ENCODE measurements around the gene TCAIM. TPM values are rescaled to one million over a fixed set of nuclear protein-coding genes. Genes with fewer than 3 reads are reported as not detected.

Gene TCAIM
- total and polyA plus RNA-seq, 9 of the 15 experiments (the other 6 are each of a cell fraction or from before 2014, with no cell fraction given): 19.7 to 53.3 (median 36.9) TPM

- TF ChIP-seq FOXK2 (conservative IDR thresholded peaks at IDR 0.05 in 1 of 2, IDR thresholded peaks at IDR 0.05 in 1 of 2; ENCODE audit: low read depth in 2 of 2) (peak; percentile 76 to 80), NR4A1 (CRISPR knock-in tag; IDR thresholded peaks at IDR 0.05) (peak; percentile 58; the same call in 1 of the 2 replicates), NR4A1 (tag; IDR thresholded peaks at IDR 0.05) (peak; percentile 76), SMARCA4 (IDR thresholded peaks at IDR 0.05) (peak; percentile 99), ATF2 (CRISPR knock-in tag; IDR thresholded peaks at IDR 0.05) (no peak), ZNF584 (CRISPR knock-in tag; IDR thresholded peaks at IDR 0.05; ENCODE audit: low read depth) (peak; percentile 89), THAP7 (CRISPR knock-in tag; IDR thresholded peaks at IDR 0.05) (peak; percentile 52; the same call in 1 of the 2 replicates), DMBX1 (CRISPR knock-in tag; IDR thresholded peaks at IDR 0.05; ENCODE audit: borderline replicate concordance) (peak; percentile 8; the same call in 1 of the 2 replicates), STAT5A (IDR thresholded peaks at IDR 0.05; ENCODE audit: borderline replicate concordance, low read length) (peak; percentile 93), AFF4 (CRISPR knock-in tag; IDR thresholded peaks at IDR 0.05) (peak; percentile 61; the same call in 1 of the 2 replicates), CTCF (IDR thresholded peaks at IDR 0.05 in 2 of 3, conservative IDR thresholded peaks at IDR 0.05 in 1 of 3; ENCODE audit: insufficient read depth in 2 of 3, low read depth in 1 of 3, low read length in 3 of 3) (no peak; a peak in 1 of 6 replicates), ZNF778 (CRISPR knock-in tag; IDR thresholded peaks at IDR 0.05) (no peak), SMAD4 (CRISPR knock-in tag; conservative IDR thresholded peaks at IDR 0.05) (peak; percentile 96), KDM1A (IDR thresholded peaks at IDR 0.05) (peak; percentile 90 to 92), RNF2 (IDR thresholded peaks at IDR 0.05) (peak; percentile 99), MITF (IDR thresholded peaks at IDR 0.05) (no peak; the same call in 1 of the 2 replicates), MAFF (IDR thresholded peaks at IDR 0.05; ENCODE audit: low read length) (peak; percentile 23; the same call in 1 of the 2 replicates), LEF1 (IDR thresholded peaks at IDR 0.05) (peak; percentile 99), NCOA1 (IDR thresholded peaks at IDR 0.05; ENCODE audit: low read depth) (peak; percentile 95)
Observed at GRCh38 chr3:44439499-44440295, 101.1 kb downstream of the TCAIM start (continued).

Data from K562 (cell line).